PC-3 (cell line): Measurements from ENCODE around the gene RAP1GAP2.

Source experiments
- EZH2 ChIP-seq: fragments of 300-600 bp; sonication (generic); IDR thresholded peaks from one replicate; pipeline ENCODE4 v1.6.1; 2017; ENCODE audit warnings: antibody characterized with exemption, mild to moderate bottlenecking, low read length; ENCODE audit not compliant: unreplicated experiment
- EZH2phosphoT487 ChIP-seq: fragments of 300-600 bp; sonication (generic); IDR thresholded peaks from 2 replicates; pipeline ENCODE4 v1.6.1; 2018; ENCODE audit warnings: mild to moderate bottlenecking, antibody characterized with exemption, low read length, borderline replicate concordance
- TF ChIP-seq, protein P1 (sequence below): fragments of 300-600 bp; sonication (generic); conservative IDR thresholded peaks from 2 replicates; pipeline ENCODE4 v1.5.1; 2017; ENCODE audit warnings: antibody characterized with exemption, low read depth, mild to moderate bottlenecking, low read length

DNA sequence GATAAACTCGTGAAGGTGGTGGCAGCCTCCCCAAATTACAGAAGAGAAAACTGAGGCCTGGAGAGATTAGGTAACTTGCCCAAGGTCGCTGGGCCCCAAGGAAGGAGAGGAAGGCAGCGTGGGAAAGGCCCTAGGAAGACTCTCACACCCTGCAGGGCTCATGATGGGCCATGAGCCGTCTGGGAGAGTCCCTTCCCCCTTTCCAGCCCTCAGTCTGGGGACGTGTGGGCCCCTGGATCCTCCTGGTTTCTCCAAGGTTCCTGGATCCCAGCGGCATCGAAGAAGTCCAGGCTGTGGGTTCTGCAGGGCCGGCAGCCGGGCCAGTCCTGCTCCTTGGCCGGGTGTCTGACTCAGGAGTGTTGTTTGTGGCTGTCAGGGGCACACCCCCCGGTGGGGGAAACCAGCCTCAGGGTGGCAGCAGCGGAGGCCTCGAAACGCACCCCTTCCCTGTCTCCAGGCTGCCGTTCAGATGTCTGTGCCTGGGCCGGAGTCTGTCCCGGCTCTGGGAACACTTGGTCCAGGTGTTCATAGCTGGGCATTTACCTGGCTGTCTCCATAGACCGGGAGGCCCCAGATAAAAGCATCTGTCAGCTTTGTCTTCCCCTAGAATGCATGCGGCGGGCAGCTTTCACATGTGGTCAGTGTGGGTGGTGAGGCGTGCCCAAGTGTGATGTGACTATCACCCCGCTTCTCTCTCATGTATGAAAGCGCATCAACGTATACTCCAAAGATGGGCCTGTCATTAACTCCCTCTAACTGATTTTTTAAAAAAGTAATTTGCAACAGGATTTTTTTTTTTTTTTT, 3.7 kb upstream of the RAP1GAP2 start:
- TF ChIP-seq EZH2: no peak
- TF ChIP-seq, protein P1, sequence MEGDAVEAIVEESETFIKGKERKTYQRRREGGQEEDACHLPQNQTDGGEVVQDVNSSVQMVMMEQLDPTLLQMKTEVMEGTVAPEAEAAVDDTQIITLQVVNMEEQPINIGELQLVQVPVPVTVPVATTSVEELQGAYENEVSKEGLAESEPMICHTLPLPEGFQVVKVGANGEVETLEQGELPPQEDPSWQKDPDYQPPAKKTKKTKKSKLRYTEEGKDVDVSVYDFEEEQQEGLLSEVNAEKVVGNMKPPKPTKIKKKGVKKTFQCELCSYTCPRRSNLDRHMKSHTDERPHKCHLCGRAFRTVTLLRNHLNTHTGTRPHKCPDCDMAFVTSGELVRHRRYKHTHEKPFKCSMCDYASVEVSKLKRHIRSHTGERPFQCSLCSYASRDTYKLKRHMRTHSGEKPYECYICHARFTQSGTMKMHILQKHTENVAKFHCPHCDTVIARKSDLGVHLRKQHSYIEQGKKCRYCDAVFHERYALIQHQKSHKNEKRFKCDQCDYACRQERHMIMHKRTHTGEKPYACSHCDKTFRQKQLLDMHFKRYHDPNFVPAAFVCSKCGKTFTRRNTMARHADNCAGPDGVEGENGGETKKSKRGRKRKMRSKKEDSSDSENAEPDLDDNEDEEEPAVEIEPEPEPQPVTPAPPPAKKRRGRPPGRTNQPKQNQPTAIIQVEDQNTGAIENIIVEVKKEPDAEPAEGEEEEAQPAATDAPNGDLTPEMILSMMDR: no peak
- no peak for TF ChIP-seq EZH2phosphoT487
